HG03045 (cell line): ENCODE data around the gene IGFALS.

Experiments used
- ATAC-seq: cut with Tn5 transposase; IDR thresholded peaks from one replicate; pipeline ENCODE4 v1.9.1; 2021; ENCODE audit warnings: mild to moderate bottlenecking, moderate library complexity; ENCODE audit not compliant: unreplicated experiment

IGFALS gene

GRCh38 chr16:1777375-1778199 lies 15.9 kb downstream of the IGFALS start:
- ATAC-seq = no peak

GRCh38 chr16:1776991-1777374 lies 16.5 kb downstream of the IGFALS start:
- ATAC-seq = no peak

GRCh38 chr16:1776672-1776955 lies 16.9 kb downstream of the IGFALS start:
- ATAC-seq = no peak

GRCh38 chr16:1775846-1776671 lies 17.4 kb downstream of the IGFALS start:
- ATAC-seq = no peak

- ATAC-seq = no peak
Observed at GRCh38 chr16:1775006-1775845, 18.3 kb downstream of the IGFALS start.

- no peak for ATAC-seq
Observed at GRCh38 chr16:1774448-1774780, 19.1 kb downstream of the IGFALS start.

- ATAC-seq = no peak
Observed at GRCh38 chr16:1773703-1774447, 19.6 kb downstream of the IGFALS start.

GRCh38 chr16:1772908-1773702 lies 20.4 kb downstream of the IGFALS start, which contains the start of gene MRPS34:
MRPS34 (minus strand) TSS chr16:1773134; CDS start chr16:1773119, 15 bp downstream.
- peak; percentile 34 for ATAC-seq

GRCh38 chr16:1772362-1772907 lies 21.1 kb downstream of the IGFALS start, which contains the start of gene EME2:
EME2 (plus strand) TSS chr16:1772810; CDS start chr16:1773228, 418 bp downstream.
- ATAC-seq = peak; percentile 1

GRCh38 chr16:1771864-1772361 lies 21.6 kb downstream of the IGFALS start:
- ATAC-seq = no peak

GRCh38 chr16:1771188-1771863 lies 22.2 kb downstream of the IGFALS start, which contains the start of gene NME3:
NME3 (minus strand) TSS chr16:1771543; CDS start chr16:1771534, 9 bp downstream.
- ATAC-seq = no peak

- no peak for ATAC-seq
Observed at GRCh38 chr16:1770328-1771187, 22.9 kb downstream of the IGFALS start.

GRCh38 chr16:1769402-1770300 lies 23.9 kb downstream of the IGFALS start:
- ATAC-seq = no peak

- ATAC-seq = no peak
Observed at GRCh38 chr16:1768767-1769401, 24.6 kb downstream of the IGFALS start.

GRCh38 chr16:1768061-1768766 lies 25.3 kb downstream of the IGFALS start:
- no peak for ATAC-seq
